ENCODE measurements around the gene MAST1.
"Not testable (repeated sequence)": the region's sequence is repeated elsewhere in the genome, so short reads cannot be mapped to it uniquely, and the experiment has no call there.

Gene MAST1

DNA sequence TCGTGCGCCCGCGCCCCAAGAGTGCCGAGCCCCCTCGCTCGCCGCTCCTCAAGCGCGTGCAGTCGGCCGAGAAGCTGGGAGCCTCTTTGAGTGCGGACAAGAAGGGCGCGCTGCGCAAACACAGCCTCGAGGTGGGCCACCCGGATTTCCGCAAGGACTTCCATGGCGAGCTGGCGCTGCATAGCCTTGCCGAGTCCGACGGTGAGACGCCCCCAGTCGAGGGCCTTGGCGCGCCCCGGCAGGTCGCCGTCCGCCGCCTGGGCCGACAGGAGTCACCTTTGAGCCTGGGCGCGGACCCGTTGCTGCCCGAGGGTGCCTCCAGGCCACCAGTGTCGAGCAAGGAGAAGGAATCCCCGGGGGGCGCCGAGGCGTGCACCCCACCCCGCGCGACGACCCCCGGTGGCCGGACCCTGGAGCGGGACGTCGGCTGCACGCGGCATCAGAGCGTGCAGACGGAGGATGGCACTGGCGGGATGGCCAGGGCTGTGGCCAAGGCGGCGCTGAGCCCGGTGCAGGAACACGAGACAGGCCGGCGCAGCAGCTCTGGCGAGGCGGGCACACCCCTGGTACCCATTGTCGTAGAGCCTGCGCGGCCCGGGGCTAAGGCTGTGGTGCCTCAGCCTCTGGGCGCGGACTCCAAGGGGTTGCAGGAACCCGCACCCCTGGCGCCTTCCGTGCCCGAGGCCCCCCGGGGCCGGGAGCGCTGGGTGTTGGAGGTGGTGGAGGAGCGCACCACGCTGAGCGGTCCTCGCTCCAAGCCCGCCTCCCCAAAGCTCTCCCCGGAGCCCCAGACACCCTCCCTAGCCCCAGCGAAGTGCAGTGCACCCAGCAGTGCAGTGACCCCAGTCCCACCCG lies 35.8 kb downstream of the MAST1 start:
- FAIRE-seq = no peak

GRCh38 chr19:12875086-12875485 lies 36.8 kb downstream of the MAST1 start:
- no peak for FAIRE-seq

- no peak for FAIRE-seq
Measured at GRCh38 chr19:12880551-12881171, 42.3 kb downstream of the MAST1 start.

- no peak for FAIRE-seq
Measured at GRCh38 chr19:12881172-12881808, 43.0 kb downstream of the MAST1 start, which contains the start of gene DNASE2. DNASE2 (minus strand) TSS chr19:12881449; CDS start chr19:12881375, 74 bp downstream.

DNA sequence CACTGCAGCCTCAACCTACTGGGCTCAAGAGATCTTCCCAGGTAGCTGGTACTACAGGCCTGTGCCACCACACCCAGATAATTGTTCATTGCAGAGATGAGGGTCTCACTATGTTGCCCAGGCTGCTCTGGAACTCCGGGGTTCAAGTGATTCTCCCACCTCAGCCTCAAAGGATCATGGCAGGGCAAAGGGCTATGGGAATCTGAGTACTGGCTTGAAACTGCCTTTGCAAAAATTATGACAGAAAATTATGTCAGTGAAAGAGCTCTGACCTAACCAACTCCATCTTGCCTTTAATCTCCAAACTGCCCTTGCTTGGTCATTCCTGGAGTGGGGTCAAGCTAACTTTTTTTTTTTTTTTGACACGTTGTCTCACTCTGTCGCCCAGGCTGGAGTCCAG lies 44.3 kb downstream of the MAST1 start:
- FAIRE-seq = no peak

DNA sequence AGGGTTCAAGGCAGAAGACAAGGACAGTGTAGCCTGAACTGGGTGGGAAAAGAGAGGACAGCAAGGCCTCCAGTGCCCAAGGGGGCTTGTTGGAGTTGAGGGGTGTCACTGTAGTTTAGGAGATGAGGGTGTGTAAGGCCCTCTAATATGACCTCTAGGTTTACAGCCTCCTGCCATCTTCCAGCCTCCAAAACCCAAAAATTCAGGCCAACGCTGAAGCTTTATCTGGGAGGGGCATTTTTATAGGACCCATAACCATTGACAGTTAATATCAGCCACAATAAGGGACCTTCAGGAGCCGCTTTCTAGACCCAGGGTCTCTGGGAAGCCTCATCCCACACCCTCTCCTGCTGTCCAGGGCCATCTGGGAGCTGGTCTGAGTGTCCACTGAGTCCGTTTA lies 45.9 kb downstream of the MAST1 start:
- FAIRE-seq = no peak

DNA sequence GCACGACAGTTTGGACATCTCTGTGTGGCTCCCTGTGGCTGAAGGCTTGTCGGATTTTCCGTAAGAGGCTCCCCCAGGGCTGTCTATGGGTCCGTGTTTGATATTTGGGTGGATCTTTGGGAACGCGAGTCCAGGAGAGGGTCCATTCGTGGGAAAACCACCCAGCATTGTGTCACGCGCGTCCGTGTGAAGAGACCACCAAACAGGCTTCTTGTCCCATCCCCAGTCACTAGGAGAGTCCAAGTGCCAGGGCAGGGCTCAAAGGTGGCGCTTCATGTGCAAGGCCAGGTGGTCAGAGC lies 46.3 kb downstream of the MAST1 start:
- no peak for FAIRE-seq

DNA sequence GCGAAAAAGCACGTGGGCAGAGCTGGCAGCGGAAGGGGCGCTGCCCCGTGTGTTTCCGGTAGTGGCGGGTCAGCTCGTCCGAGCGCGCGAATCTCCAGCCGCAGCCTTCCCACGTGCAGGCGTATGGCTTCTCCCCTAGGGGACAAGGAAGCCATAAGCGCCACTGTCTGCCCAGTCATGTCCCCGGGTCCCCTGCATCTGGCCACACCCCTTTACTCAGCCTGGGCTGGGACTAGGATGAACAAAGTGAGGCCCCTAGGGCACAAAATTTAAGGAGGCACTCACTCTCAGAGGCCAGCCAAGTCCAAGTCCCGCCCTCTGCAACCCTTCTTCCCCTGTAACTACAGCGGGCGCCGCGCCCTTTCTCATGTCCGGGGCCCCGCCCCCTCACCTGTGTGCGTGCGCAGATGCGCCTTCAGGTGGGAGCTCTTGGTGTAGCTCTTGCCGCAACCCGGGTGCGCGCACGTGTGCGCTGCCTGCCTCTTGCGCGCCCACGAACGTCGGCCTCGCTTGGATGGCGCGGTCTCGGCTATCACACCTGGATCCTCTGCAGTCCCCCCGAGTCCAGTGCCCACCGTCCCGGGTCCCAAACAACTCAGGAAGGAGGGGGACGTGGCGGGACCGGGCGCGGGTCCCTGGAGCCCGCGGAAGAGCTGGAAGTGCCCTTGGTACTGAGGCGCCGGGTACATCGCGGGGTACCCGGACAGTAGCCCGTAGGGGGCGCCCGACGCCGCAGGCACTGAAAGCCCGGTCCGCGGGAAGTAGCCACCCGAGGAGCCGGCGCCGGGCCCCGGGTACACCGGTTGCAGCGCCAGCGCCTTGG lies 46.8 kb downstream of the MAST1 start:
- FAIRE-seq = no peak

GRCh38 chr19:12885749-12886650 lies 47.7 kb downstream of the MAST1 start:
- no peak for FAIRE-seq

DNA sequence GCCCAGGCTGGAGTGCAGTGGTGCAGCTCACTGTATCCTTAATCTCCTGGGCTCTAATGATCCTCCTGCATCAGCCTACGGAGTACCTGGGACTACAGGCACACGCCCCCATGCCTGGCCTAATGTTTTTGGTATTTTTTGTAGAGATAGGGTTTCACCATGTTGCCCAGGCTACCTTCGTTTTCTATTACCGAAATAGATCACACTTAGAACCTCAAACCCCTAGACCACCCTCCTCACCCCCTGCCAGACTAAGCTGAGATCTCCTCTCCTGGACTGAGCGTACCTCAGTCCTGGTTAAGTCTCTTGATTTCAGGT lies 48.3 kb downstream of the MAST1 start:
- FAIRE-seq = no peak

DNA sequence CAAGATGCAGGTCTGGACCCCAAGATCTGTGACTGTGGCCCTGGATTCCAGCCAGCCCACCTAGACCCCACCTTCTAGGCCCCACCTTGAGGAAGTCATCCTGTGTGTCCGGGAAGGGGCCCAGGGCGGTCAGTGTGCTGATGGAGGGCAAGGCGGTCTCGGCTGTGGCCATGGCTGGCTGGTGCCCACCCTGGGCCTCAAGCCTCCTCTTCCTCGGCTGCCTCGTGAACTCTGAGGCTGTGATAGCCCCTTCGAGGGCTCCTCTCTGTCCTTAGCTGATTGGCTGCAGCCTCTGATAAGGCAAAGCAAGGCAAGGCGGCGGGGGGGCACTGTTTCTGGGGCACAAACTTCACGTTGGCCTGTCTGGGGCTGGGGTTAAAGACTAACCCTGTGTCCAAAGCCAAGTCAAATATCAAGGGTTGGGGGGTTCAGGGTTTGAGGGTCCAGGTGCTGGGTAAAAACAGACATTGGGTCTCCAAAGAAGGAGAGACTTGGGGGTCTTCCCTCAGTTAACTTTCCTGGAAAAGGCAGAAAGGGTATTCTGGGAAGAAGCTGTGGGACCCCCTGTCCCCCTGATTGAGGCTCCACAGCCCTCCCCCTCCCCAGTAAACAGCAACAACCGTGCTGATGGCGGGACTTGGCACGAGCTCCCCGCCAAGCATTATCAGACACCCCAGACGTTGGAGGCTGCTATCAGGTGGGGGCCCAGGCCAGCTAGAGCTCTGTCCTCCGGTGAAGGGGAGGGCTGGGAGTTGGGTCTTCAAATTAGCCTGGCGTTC lies 48.8 kb downstream of the MAST1 start, which contains the start of gene KLF1:
Gene KLF1, minus strand, starts transcription at position 233 of the 779 bp plus-strand sequence. Its CDS starts 61 bp downstream, at position 172.
- no peak for FAIRE-seq

GRCh38 chr19:12888006-12888603 lies 49.8 kb downstream of the MAST1 start:
- no peak for FAIRE-seq

DNA sequence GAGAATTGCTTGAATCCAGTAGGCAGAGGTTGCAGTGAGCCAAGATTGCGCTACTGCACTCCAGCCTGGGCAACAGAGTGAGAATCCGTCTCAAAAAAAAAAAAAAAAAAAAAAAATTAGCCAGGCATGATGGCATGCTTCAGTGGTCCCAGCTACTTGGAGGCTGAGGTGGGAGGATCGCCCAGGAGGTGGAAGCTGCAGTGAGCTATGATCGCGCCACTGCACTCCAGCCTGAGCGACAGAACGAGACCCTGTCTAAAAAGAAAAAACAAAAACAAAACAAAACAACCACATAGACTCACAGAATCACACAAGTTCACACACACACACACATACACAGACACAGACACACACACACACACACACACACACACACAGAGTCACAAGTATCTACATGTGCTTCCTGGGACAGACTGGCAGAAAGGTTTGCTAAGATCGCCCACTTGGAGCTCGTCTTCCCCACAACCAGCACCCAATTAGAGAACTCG lies 52.0 kb downstream of the MAST1 start:
- FAIRE-seq = not testable (repeated sequence)

- peak; percentile 97 for FAIRE-seq
Measured at GRCh38 chr19:12890787-12891552, 52.7 kb downstream of the MAST1 start, which contains the start of gene GCDH. GCDH (plus strand) TSS chr19:12891160; CDS start chr19:12891305, 145 bp downstream.

DNA sequence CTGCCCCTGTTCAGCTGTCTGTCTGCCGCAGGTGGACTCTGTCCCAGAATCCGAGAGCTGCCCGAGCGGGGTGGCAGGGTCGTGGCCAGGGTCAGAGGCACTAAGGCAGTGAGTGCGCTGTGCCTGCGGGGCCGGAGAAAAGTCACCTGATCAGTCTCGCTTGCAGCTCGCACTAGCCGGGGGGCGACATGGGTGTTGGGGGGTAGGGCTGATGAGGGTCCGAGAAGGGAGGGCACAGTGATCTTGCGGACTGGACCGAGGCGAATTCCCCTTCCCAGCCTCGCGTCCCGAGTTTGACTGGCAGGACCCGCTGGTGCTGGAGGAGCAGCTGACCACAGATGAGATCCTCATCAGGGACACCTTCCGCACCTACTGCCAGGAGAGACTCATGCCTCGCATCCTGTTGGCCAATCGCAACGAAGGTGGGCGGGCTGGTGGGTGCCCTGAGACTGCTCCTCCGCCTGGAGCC lies 53.3 kb downstream of the MAST1 start:
- no peak for FAIRE-seq

DNA sequence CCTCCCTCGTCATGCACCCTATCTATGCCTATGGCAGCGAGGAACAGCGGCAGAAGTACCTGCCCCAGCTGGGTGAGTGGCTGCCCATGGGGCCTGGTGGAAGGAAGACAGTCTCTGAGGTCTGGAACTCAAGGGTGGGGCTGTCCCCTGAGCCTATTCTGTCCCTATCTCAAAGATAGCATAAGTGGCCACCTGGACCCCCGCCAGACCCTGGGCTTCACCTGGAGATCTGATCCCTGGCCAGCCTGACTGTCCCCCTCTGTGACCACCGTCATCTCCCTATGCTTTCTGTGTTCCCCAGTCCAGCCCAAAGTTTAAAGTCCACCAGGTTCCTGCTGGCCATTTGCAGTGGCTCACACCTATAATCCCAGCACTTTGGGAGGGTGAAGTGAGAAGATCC lies 55.3 kb downstream of the MAST1 start:
- FAIRE-seq = no peak

GRCh38 chr19:12896460-12896859 lies 58.1 kb downstream of the MAST1 start:
- no peak for FAIRE-seq

- FAIRE-seq = no peak
Measured at GRCh38 chr19:12899891-12900518, 61.7 kb downstream of the MAST1 start.

GRCh38 chr19:12907166-12907565 lies 68.9 kb downstream of the MAST1 start:
- FAIRE-seq = no peak
